ENCODE results near the gene FMN1. TPM values are rescaled to one million over a fixed set of nuclear protein-coding genes. Genes with fewer than 3 reads are reported as not detected.

FMN1 gene
- total and polyA plus RNA-seq, 8 donors, result 1.9 to 10.2 (median 3.0) TPM

DNA sequence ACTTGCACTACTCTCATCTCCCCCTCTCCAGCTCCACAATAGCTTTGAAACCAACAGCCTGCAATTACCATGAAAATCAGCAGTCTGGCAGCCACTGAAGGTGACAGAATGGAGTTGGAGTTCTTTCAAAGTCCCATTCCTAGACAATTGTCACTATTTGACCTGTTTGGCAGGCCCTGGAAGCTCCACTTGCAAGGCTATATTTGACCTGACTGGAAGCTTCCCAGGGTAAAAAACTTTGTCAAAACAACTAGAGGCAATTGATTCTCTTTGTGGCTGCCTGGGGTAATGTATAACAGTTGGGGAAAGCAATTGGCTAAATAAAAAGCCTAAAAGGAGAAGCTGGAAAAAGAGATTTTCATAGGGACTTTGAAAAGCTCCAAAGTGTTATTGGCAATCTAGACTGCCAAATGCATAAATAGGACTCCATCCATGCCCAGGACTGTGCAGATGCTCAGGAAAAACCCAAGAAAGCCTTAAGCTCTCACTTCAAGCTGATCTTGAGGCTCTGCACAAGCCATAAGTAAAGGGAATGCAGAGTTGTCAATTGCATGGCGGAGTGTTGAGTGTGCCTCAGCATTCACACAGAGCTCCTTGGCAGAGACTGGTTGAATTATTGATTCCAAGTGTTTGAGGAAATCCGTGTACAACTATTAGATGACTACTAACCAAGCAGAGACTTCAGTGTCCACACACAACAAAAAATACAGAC is 458.4 kb downstream of the FMN1 start:
- WGBS, 2 donors, result 68 to 71% methylated on average over 2 of the region's 2 CpGs
- H3K4me3 ChIP-seq, result no peak overlapping the region
- TF ChIP-seq, protein P1, sequence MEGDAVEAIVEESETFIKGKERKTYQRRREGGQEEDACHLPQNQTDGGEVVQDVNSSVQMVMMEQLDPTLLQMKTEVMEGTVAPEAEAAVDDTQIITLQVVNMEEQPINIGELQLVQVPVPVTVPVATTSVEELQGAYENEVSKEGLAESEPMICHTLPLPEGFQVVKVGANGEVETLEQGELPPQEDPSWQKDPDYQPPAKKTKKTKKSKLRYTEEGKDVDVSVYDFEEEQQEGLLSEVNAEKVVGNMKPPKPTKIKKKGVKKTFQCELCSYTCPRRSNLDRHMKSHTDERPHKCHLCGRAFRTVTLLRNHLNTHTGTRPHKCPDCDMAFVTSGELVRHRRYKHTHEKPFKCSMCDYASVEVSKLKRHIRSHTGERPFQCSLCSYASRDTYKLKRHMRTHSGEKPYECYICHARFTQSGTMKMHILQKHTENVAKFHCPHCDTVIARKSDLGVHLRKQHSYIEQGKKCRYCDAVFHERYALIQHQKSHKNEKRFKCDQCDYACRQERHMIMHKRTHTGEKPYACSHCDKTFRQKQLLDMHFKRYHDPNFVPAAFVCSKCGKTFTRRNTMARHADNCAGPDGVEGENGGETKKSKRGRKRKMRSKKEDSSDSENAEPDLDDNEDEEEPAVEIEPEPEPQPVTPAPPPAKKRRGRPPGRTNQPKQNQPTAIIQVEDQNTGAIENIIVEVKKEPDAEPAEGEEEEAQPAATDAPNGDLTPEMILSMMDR (IDR thresholded peaks at IDR 0.05), result no peak
- H3K27me3 ChIP-seq, result no peaks in the 10 kb centered on the region
- DNase-seq (no peak), FAIRE-seq (no peak), ATAC-seq (no peak)
- no peak overlapping the region for H3K27ac ChIP-seq
- no peaks in the 10 kb centered on the region for H3K4me1 ChIP-seq
- intact Hi-C loops (cut with DNase I), result no loop called here
- no peaks in the 10 kb centered on the region for H3K36me3 ChIP-seq
- no peaks in the 10 kb centered on the region for H3K9me3 ChIP-seq

DNA sequence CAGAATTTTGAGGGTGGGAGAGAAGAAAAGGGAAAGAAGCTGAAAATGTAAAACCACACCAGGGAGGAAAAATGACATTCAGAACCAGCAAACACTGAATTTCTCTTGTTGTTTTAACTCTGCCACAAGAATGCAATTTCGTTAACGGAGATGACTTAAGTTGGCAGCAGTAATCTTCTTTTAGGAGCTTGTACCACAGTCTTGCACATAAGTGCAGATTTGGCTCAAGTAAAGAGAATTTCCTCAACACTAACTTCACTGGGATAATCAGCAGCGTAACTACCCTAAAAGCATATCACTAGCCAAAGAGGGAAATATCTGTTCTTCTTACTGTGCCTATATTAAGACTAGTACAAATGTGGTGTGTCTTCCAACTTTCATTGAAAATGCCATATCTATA is 461.2 kb downstream of the FMN1 start:
- WGBS, 2 donors, result 59 to 97% methylated on average over 3 of the region's 3 CpGs
- H3K27ac ChIP-seq, result no peak overlapping the region

DNA sequence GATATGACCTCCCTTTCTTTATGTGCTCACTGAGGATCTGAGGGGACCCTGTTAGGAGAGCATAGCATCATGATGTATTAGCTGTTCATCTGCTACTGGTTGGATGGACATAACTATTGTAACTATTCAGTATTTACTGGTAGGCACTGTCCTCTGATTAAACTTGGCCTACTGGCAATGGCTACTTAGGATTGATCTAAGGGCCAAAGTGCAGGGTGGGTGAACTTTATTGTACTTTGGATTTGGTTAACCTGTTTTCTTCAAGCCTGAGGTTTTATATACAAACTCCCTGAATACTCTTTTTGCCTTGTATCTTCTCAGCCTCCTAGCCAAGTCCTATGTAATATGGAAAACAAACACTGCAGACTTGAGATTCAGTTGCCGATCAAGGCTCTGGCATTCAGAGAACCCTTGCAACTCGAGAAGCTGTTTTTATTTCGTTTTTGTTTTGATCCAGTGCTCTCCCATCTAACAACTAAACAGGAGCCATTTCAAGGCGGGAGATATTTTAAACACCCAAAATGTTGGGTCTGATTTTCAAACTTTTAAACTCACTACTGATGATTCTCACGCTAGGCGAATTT is 461.8 kb downstream of the FMN1 start:
- no peak for ATAC-seq
- WGBS, 2 donors, result 69 to 84% methylated on average over 6 of the region's 6 CpGs

More for the DNA sequence above, 461.2 kb downstream of the FMN1 start:
- H3K36me3 ChIP-seq, result no peaks in the 10 kb centered on the region
- intact Hi-C loops (cut with DNase I), result no loop called here
- DNase-seq (no peak), FAIRE-seq (no peak), ATAC-seq (no peak)
- H3K9me3 ChIP-seq, result no peaks in the 10 kb centered on the region
- H3K4me3 ChIP-seq, result no peak overlapping the region
- TF ChIP-seq, protein P1 (IDR thresholded peaks at IDR 0.05), result no peak
- H3K4me1 ChIP-seq, result no peaks in the 10 kb centered on the region
- no peaks in the 10 kb centered on the region for H3K27me3 ChIP-seq

DNA sequence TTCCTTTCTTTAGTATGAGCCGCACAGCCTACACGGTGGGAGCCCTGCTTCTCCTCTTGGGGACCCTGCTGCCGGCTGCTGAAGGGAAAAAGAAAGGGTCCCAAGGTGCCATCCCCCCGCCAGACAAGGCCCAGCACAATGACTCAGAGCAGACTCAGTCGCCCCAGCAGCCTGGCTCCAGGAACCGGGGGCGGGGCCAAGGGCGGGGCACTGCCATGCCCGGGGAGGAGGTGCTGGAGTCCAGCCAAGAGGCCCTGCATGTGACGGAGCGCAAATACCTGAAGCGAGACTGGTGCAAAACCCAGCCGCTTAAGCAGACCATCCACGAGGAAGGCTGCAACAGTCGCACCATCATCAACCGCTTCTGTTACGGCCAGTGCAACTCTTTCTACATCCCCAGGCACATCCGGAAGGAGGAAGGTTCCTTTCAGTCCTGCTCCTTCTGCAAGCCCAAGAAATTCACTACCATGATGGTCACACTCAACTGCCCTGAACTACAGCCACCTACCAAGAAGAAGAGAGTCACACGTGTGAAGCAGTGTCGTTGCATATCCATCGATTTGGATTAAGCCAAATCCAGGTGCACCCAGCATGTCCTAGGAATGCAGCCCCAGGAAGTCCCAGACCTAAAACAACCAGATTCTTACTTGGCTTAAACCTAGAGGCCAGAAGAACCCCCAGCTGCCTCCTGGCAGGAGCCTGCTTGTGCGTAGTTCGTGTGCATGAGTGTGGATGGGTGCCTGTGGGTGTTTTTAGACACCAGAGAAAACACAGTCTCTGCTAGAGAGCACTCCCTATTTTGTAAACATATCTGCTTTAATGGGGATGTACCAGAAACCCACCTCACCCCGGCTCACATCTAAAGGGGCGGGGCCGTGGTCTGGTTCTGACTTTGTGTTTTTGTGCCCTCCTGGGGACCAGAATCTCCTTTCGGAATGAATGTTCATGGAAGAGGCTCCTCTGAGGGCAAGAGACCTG is 463.5 kb downstream of the FMN1 start:
- no peak for FAIRE-seq
- peak in 3 of 4 donors; percentile 73 to 97 (median 78) for ATAC-seq

More for the DNA sequence above, 461.8 kb downstream of the FMN1 start:
- intact Hi-C loops (cut with DNase I), result no loop called here
- no peaks in the 10 kb centered on the region for H3K9me3 ChIP-seq
- H3K4me3 ChIP-seq, result no peak overlapping the region
- no peaks in the 10 kb centered on the region for H3K4me1 ChIP-seq
- no peak overlapping the region for H3K27ac ChIP-seq
- no peaks in the 10 kb centered on the region for H3K36me3 ChIP-seq
- DNase-seq (no peak), FAIRE-seq (no peak)
- TF ChIP-seq, protein P1 (IDR thresholded peaks at IDR 0.05), result no peak
- H3K27me3 ChIP-seq, result no peaks in the 10 kb centered on the region

More for the DNA sequence above, 463.5 kb downstream of the FMN1 start:
- TF ChIP-seq, protein P1 (IDR thresholded peaks at IDR 0.05), result no peak
- Histone ChIP-seq H3K27me3 (no peaks in the 10 kb centered on the region), H3K4me3 (no peak overlapping the region), H3K27ac (no peak overlapping the region), H3K36me3 (no peaks in the 10 kb centered on the region), H3K9me3 (no peaks in the 10 kb centered on the region), H3K4me1 (no peaks in the 10 kb centered on the region)
- intact Hi-C loops (cut with DNase I), result no loop called here
- peak; percentile 32 to 79 (median 72) for DNase-seq
- 48 to 56% methylated on average over 26 to 27 of the region's 27 CpGs for WGBS, 2 donors
